MM.1S (cell line): ENCODE results near the gene ARHGEF12.

Source experiments
- DNase-seq: peaks from one replicate; pipeline ENCODE4 v3.0.0-alpha.2; 2015
- H2AFZ ChIP-seq: fragments of 300-600 bp; sonication (generic); 2 replicates; pipeline ENCODE4 v1.6.0; 2016; ENCODE audit warnings: antibody characterized with exemption, low read length
- H3F3A ChIP-seq: fragments of 300-600 bp; sonication (generic); 2 replicates; pipeline ENCODE4 v1.6.1; 2016; ENCODE audit warnings: mild to moderate bottlenecking, antibody characterized with exemption, low read length, moderate library complexity, mixed read lengths; ENCODE audit not compliant: insufficient read depth
- H3K27ac ChIP-seq: fragments of 300-600 bp; sonication (generic); 2 replicates; pipeline ENCODE4 v1.5.1; 2016; ENCODE audit warnings: mild to moderate bottlenecking, low read length
- H3K27me3 ChIP-seq: fragments of 300-600 bp; sonication (generic); replicated peaks from 2 replicates; pipeline ENCODE4 v1.6.0; 2016; ENCODE audit warnings: low read length; ENCODE audit not compliant: insufficient read depth
- H3K36me3 ChIP-seq: fragments of 300-600 bp; sonication (generic); replicated peaks from 2 replicates; pipeline ENCODE4 v1.6.1; 2016; ENCODE audit warnings: mild to moderate bottlenecking, low read length, mixed read lengths; ENCODE audit not compliant: insufficient read depth
- H3K4me1 ChIP-seq: fragments of 300-600 bp; sonication (generic); 2 replicates; pipeline ENCODE4 v1.6.1; 2016; ENCODE audit warnings: low read length, mixed read lengths
- H3K4me2 ChIP-seq: fragments of 300-600 bp; sonication (generic); 2 replicates; pipeline ENCODE4 v1.6.0; 2016; ENCODE audit warnings: low read depth, low read length
- H3K4me3 ChIP-seq: fragments of 300-600 bp; sonication (generic); 2 replicates; pipeline ENCODE4 v1.5.1; 2016; ENCODE audit warnings: low read length, mixed read lengths
- H3K79me2 ChIP-seq: fragments of 300-600 bp; sonication (generic); 2 replicates; pipeline ENCODE4 v1.6.1; 2016; ENCODE audit warnings: mixed run types, low read length, mixed read lengths
- H3K9ac ChIP-seq: fragments of 300-600 bp; sonication (generic); 2 replicates; pipeline ENCODE4 v1.6.1; 2016; ENCODE audit warnings: low read length, mixed read lengths
- H3K9me2 ChIP-seq: fragments of 300-600 bp; sonication (generic); replicated peaks from 2 replicates; pipeline ENCODE4 v1.6.1; 2016; ENCODE audit warnings: mild to moderate bottlenecking, low read length, mixed read lengths; ENCODE audit not compliant: insufficient read depth
- H3K9me3 ChIP-seq: fragments of 300-600 bp; sonication (generic); replicated peaks from 2 replicates; pipeline ENCODE4 v1.6.1; 2016; ENCODE audit warnings: mild to moderate bottlenecking, low read length, mixed read lengths; ENCODE audit not compliant: insufficient read depth
- H4K20me1 ChIP-seq: fragments of 300-600 bp; sonication (generic); 2 replicates; pipeline ENCODE4 v1.6.1; 2016; ENCODE audit warnings: mild to moderate bottlenecking, low read length, moderate library complexity, mixed read lengths; ENCODE audit not compliant: insufficient read depth
- EZH2 ChIP-seq: fragments of 300-600 bp; sonication (generic); optimal IDR thresholded peaks from 2 replicates; pipeline ENCODE3; 2017; ENCODE audit warnings: low read depth, mild to moderate bottlenecking, antibody characterized with exemption, low read length, mixed read lengths
- EZH2phosphoT487 ChIP-seq: fragments of 300-600 bp; sonication (generic); IDR thresholded peaks from 2 replicates; pipeline ENCODE4 v1.6.1; 2018; ENCODE audit warnings: antibody characterized with exemption, low read length
- TF ChIP-seq, protein P1 (sequence below): fragments of 300-600 bp; sonication (generic); IDR thresholded peaks from 2 replicates; pipeline ENCODE4 v1.5.1; 2016; ENCODE audit warnings: antibody characterized with exemption, low read length, mixed read lengths

The ARHGEF12 gene

GRCh38 chr11:120346233-120346632, 10.0 kb downstream of the ARHGEF12 start:
- Histone ChIP-seq H3K9me3 (no peaks in the 10 kb centered on the region), H2AFZ (no peak overlapping the region), H3K4me2 (peak overlapping the region; percentile 7; the same call in 1 of the 2 replicates), H4K20me1 (peaks cover 8% of the 10 kb centered on the region; the same call in 1 of the 2 replicates), H3K36me3 (0 out of 2 replicates have a peak, but pooled peaks cover 3% of the 10 kb centered on the region), H3K4me3 (no peak overlapping the region), H3F3A (peaks cover 34% of the 10 kb centered on the region), H3K27ac (no peak overlapping the region), H3K79me2 (peaks cover 87% of the 10 kb centered on the region), H3K4me1 (peaks cover 44% of the 10 kb centered on the region), H3K27me3 (no peaks in the 10 kb centered on the region), H3K9me2 (no peaks in the 10 kb centered on the region), H3K9ac (no peak overlapping the region)
- no peak for DNase-seq
- TF ChIP-seq, protein P1, sequence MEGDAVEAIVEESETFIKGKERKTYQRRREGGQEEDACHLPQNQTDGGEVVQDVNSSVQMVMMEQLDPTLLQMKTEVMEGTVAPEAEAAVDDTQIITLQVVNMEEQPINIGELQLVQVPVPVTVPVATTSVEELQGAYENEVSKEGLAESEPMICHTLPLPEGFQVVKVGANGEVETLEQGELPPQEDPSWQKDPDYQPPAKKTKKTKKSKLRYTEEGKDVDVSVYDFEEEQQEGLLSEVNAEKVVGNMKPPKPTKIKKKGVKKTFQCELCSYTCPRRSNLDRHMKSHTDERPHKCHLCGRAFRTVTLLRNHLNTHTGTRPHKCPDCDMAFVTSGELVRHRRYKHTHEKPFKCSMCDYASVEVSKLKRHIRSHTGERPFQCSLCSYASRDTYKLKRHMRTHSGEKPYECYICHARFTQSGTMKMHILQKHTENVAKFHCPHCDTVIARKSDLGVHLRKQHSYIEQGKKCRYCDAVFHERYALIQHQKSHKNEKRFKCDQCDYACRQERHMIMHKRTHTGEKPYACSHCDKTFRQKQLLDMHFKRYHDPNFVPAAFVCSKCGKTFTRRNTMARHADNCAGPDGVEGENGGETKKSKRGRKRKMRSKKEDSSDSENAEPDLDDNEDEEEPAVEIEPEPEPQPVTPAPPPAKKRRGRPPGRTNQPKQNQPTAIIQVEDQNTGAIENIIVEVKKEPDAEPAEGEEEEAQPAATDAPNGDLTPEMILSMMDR = no peak
- no peak for TF ChIP-seq EZH2
- TF ChIP-seq EZH2phosphoT487 = no peak

DNA sequence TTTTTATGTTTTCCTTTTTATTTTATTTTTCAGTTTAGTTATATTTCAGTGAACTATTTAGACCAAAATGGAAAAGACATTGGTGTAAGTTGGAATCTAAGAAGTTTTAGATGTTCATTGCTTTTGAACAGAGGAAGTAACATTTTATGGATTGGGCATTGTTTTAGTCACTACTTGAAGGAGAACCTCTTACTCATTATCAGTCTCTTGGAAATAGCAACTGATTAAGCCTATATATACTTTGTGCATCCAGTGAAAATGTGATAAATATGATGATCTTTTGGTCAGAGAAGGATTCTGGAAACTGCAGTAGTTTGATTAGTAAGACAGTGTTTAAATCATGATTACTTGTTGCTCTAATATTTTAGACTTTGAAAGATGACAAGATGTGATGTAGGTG, 14.4 kb downstream of the ARHGEF12 start:
- no peaks in the 10 kb centered on the region for H3K9me2 ChIP-seq
- peaks cover 18% of the 10 kb centered on the region for H3K4me1 ChIP-seq
- no peak overlapping the region for H3K4me3 ChIP-seq
- DNase-seq = no peak
- H3F3A ChIP-seq = peaks cover 4% of the 10 kb centered on the region; the same call in 1 of the 2 replicates
- no peak overlapping the region for H2AFZ ChIP-seq
- no peaks in the 10 kb centered on the region for H3K27me3 ChIP-seq
- H3K79me2 ChIP-seq = peaks cover 98% of the 10 kb centered on the region
- no peak overlapping the region for H3K4me2 ChIP-seq
- no peaks in the 10 kb centered on the region for H3K9me3 ChIP-seq
- H3K9ac ChIP-seq = no peak overlapping the region
- no peak overlapping the region for H3K27ac ChIP-seq
- peaks cover 41% of the 10 kb centered on the region for H4K20me1 ChIP-seq
- TF ChIP-seq EZH2phosphoT487 = no peak
- no peak for TF ChIP-seq EZH2
- TF ChIP-seq, protein P1 = no peak
- H3K36me3 ChIP-seq = no peaks in the 10 kb centered on the region; the same call in 1 of the 2 replicates

DNA sequence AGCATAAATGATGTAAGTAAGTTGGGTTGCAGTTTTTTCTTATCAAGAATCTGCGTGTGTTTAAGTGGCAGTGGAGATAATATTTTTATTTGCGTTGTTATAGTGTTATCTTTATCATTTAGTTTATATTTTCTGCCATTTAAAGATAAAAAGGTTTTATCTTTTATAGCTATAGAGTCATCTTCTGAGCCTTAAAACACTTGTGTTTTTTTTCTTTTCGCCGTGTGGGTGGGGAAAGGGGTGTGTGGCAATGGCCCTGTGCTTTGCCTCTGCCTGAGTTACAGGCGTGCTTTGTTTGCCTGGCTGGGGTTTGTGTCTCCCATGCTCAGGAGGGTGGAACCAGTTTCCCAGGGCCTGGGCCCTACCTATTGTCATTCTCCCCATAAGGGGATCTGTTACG, 16.2 kb downstream of the ARHGEF12 start:
- Histone ChIP-seq H3K9me2 (no peaks in the 10 kb centered on the region), H3K4me3 (no peak overlapping the region), H3K27me3 (no peaks in the 10 kb centered on the region), H3K9ac (no peak overlapping the region), H3K9me3 (no peaks in the 10 kb centered on the region), H3K79me2 (peaks cover 98% of the 10 kb centered on the region), H3K4me2 (no peak overlapping the region), H3K27ac (no peak overlapping the region), H3K4me1 (peaks cover 2% of the 10 kb centered on the region), H4K20me1 (peaks cover 41% of the 10 kb centered on the region), H2AFZ (no peak overlapping the region), H3F3A (no peaks in the 10 kb centered on the region), H3K36me3 (no peaks in the 10 kb centered on the region; the same call in 1 of the 2 replicates)
- TF ChIP-seq EZH2 (no peak), EZH2phosphoT487 (no peak)
- TF ChIP-seq, protein P1 = no peak
- DNase-seq = no peak
